Caco-2 (cell line): ENCODE data around the gene COX7A2L. TPM values are rescaled to one million over a fixed set of nuclear protein-coding genes. Genes with fewer than 3 reads are reported as not detected.

Source experiments
- BruUV-seq: library from RNA; stranded (reverse); fragments of 400-500 nt; replicated peaks from 2 replicates; lab custom pipeline; 2021; lab: Mats Ljungman, UMichigan
- CTCF ChIA-PET: fragments of 300-600 bp; sonication (Branson Sonifier 250); formaldehyde crosslinking; loops from one replicate; lab custom pipeline; 2022; ENCODE audit warnings: antibody characterized with exemption; lab: Charles Lee
- POLR2A ChIA-PET: fragments of 300-600 bp; sonication (Branson Sonifier 250); formaldehyde crosslinking; loops from one replicate; lab custom pipeline; 2022; ENCODE audit warnings: antibody characterized with exemption; lab: Charles Lee
- DNase-seq, 2 experiments: peaks; one replicate each; pipeline versions ENCODE4 v3.0.0 to v3.0.0-alpha.2; 2020 to 2022
- H3K27me3 ChIP-seq: replicated peaks from 2 replicates; pipeline ENCODE4 v1.6.0; 2011; ENCODE audit warnings: low read length; ENCODE audit not compliant: control insufficient read depth, insufficient read depth
- H3K36me3 ChIP-seq: 2 replicates; pipeline ENCODE4 v1.5.1; 2011; ENCODE audit warnings: low read length; ENCODE audit not compliant: control insufficient read depth, insufficient read depth
- H3K4me1 ChIP-seq: fragments of 250-450 bp; sonication (Bioruptor Pico); 2 replicates; pipeline ENCODE4 v1.5.1; 2020; ENCODE audit warnings: mild to moderate bottlenecking
- H3K4me3 ChIP-seq: 2 replicates; pipeline ENCODE4 v1.5.1; 2011; ENCODE audit warnings: low read depth, mild to moderate bottlenecking, control low read depth, low read length
- H3K9me3 ChIP-seq: fragments of 250-450 bp; sonication (Bioruptor Pico); 2 replicates; pipeline ENCODE4 v1.5.1; 2020; ENCODE audit warnings: mild to moderate bottlenecking, moderate library complexity
- H3K27ac Mint-ChIP-seq: one replicate; pipeline ENCODE4 v1.8.0; 2022; ENCODE audit warnings: mixed read lengths; ENCODE audit not compliant: unreplicated experiment
- H3K27me3 Mint-ChIP-seq: one replicate; pipeline ENCODE4 v1.8.0; 2022; ENCODE audit warnings: mixed read lengths; ENCODE audit not compliant: insufficient read depth, unreplicated experiment
- H3K36me3 Mint-ChIP-seq: one replicate; pipeline ENCODE4 v1.8.0; 2022; ENCODE audit warnings: mild to moderate bottlenecking, mixed read lengths; ENCODE audit not compliant: insufficient read depth, unreplicated experiment
- H3K4me1 Mint-ChIP-seq: one replicate; pipeline ENCODE4 v1.8.0; 2022; ENCODE audit warnings: low read depth, mixed read lengths; ENCODE audit not compliant: unreplicated experiment
- H3K4me3 Mint-ChIP-seq: one replicate; pipeline ENCODE4 v1.8.0; 2022; ENCODE audit warnings: mild to moderate bottlenecking, moderate library complexity, mixed read lengths; ENCODE audit not compliant: unreplicated experiment
- H3K9me3 Mint-ChIP-seq: one replicate; pipeline ENCODE4 v1.8.0; 2022; ENCODE audit warnings: mixed read lengths; ENCODE audit not compliant: unreplicated experiment
- CTCF ChIP-seq, 2 experiments: fragments of 200-600 bp in 1 of 2; IDR thresholded peaks; 1 replicate in 1 of 2; 2 replicates in 1 of 2; pipeline versions ENCODE4 v1.5.1 to v1.8.0; 2011 to 2022; ENCODE audit warnings: antibody characterized with exemption in 1 of 2, control low read depth in 1 of 2, inconsistent platforms in 1 of 2, low read depth in 1 of 2, low read length in 1 of 2, mild to moderate bottlenecking in 1 of 2, moderate library complexity in 1 of 2; ENCODE audit not compliant: insufficient read depth in 1 of 2, severe bottlenecking in 1 of 2, unreplicated experiment in 1 of 2
- intact Hi-C: fragments of 100-400 bp; cut with micrococcal nuclease; formaldehyde crosslinking; loops from one replicate; pipeline ENCODE4 v1.10.0; 2022; ENCODE audit not compliant: unreplicated experiment
- total RNA-seq: library from RNA; stranded (reverse); gene quantifications from 2 replicates; pipeline ENCODE4 v1.2.3, GENCODE V29; 2022

COX7A2L gene
- total RNA-seq, 1 experiment from 2014 or later: 125 TPM

- Histone ChIP-seq H3K27me3 (no peaks in the 10 kb centered on the region), H3K4me3 (no peak overlapping the region), H3K4me1 (no peaks in the 10 kb centered on the region), H3K9me3 (no peaks in the 10 kb centered on the region), H3K36me3 (peaks cover 1% of the 10 kb centered on the region)
- intact Hi-C loops: loop anchor here (5.0 kb wide), 1 partner anchor 128 kb away; no protein-coding TSS in a partner anchor
- no peak for TF ChIP-seq CTCF (IDR thresholded peaks at IDR 0.05; ENCODE audit: insufficient read depth in 1 of 2, low read depth in 1 of 2, low read length in 1 of 2, severe bottlenecking in 1 of 2, unreplicated experiment in 1 of 2)
- no peaks in the 10 kb centered on the region for H3K27me3 Mint-ChIP-seq
- ChIA-PET POLR2A (no interaction called here), CTCF (no interaction called here)
- no peaks in the 10 kb centered on the region for H3K4me1 Mint-ChIP-seq
- no peaks in the 10 kb centered on the region for H3K9me3 Mint-ChIP-seq
- BruUV-seq: no TSS peak
- no peak overlapping the region for H3K27ac Mint-ChIP-seq
- H3K36me3 Mint-ChIP-seq: peaks cover 86% of the 10 kb centered on the region
- DNase-seq: no peak
- no peak overlapping the region for H3K4me3 Mint-ChIP-seq
Observed at GRCh38 chr2:42324949-42325348, 36.1 kb downstream of the COX7A2L start.

DNA sequence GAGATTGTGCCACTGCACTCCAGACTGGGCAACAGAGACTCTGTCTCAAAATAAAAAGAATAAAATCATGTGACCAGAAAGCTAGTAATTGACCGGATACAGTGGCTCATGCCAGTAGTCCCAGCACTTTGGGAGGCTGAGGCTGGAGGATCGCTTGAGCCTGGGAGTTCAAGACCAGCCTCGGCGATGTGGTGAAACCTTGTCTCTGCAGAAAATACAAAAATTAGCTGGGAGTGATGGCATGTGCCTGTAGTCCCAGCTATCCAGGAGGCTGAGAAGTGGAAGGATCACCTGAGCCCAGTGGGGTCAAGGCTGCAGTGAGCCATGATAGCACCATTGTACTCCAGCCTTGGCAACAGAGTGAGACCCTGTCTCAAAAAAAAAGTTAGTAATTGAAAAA is 36.8 kb downstream of the COX7A2L start:
- no peak overlapping the region for H3K4me3 ChIP-seq
- peak overlapping the region; percentile 59 for H3K27ac Mint-ChIP-seq
- H3K9me3 Mint-ChIP-seq: no peaks in the 10 kb centered on the region
- H3K36me3 ChIP-seq: no peaks in the 10 kb centered on the region; the same call in 1 of the 2 replicates
- no peaks in the 10 kb centered on the region for H3K4me1 Mint-ChIP-seq
- H3K36me3 Mint-ChIP-seq: peaks cover 81% of the 10 kb centered on the region
- CTCF ChIA-PET: no interaction called here
- intact Hi-C loops: no loop called here
- H3K27me3 ChIP-seq: no peaks in the 10 kb centered on the region
- no TSS peak for BruUV-seq
- H3K4me1 ChIP-seq: no peaks in the 10 kb centered on the region
- POLR2A ChIA-PET: no interaction called here
- DNase-seq: no peak
- H3K27me3 Mint-ChIP-seq: no peaks in the 10 kb centered on the region
- H3K4me3 Mint-ChIP-seq: no peak overlapping the region
- no peak for TF ChIP-seq CTCF (IDR thresholded peaks at IDR 0.05; ENCODE audit: insufficient read depth in 1 of 2, low read depth in 1 of 2, low read length in 1 of 2, severe bottlenecking in 1 of 2, unreplicated experiment in 1 of 2)
- no peaks in the 10 kb centered on the region for H3K9me3 ChIP-seq

- H3K4me3 ChIP-seq: no peak overlapping the region
- H3K4me3 Mint-ChIP-seq: no peak overlapping the region
- no peaks in the 10 kb centered on the region for H3K9me3 ChIP-seq
- peaks cover 87% of the 10 kb centered on the region for H3K36me3 Mint-ChIP-seq
- no peaks in the 10 kb centered on the region for H3K27me3 ChIP-seq
- TF ChIP-seq CTCF (IDR thresholded peaks at IDR 0.05; ENCODE audit: insufficient read depth in 1 of 2, low read depth in 1 of 2, low read length in 1 of 2, severe bottlenecking in 1 of 2, unreplicated experiment in 1 of 2): no peak
- no peaks in the 10 kb centered on the region for H3K9me3 Mint-ChIP-seq
- no peaks in the 10 kb centered on the region; the same call in 1 of the 2 replicates for H3K36me3 ChIP-seq
- no peaks in the 10 kb centered on the region for H3K4me1 ChIP-seq
- no peak for DNase-seq
- no TSS peak for BruUV-seq
- POLR2A ChIA-PET: no interaction called here
- intact Hi-C loops: no loop called here
- H3K27me3 Mint-ChIP-seq: no peaks in the 10 kb centered on the region
- H3K4me1 Mint-ChIP-seq: no peaks in the 10 kb centered on the region
- CTCF ChIA-PET: no interaction called here
- no peak overlapping the region for H3K27ac Mint-ChIP-seq
Observed at GRCh38 chr2:42321452-42322064, 39.5 kb downstream of the COX7A2L start.
